Kidney tubule cell (primary cell): Measurements from ENCODE around the gene BFSP2.

Experiments used
- DNase-seq: peaks from one replicate; pipeline ENCODE4 v3.0.0-alpha.2; 2018; ENCODE audit warnings: low spot score

Gene BFSP2

GRCh38 chr3:133383175-133383574 is 16.7 kb upstream of the BFSP2 start:
- peak; percentile 86 for DNase-seq

- no peak for DNase-seq
Measured at GRCh38 chr3:133383741-133384140, 16.1 kb upstream of the BFSP2 start.

- peak; percentile 58 for DNase-seq
Measured at GRCh38 chr3:133384331-133385027, 15.4 kb upstream of the BFSP2 start.

DNA sequence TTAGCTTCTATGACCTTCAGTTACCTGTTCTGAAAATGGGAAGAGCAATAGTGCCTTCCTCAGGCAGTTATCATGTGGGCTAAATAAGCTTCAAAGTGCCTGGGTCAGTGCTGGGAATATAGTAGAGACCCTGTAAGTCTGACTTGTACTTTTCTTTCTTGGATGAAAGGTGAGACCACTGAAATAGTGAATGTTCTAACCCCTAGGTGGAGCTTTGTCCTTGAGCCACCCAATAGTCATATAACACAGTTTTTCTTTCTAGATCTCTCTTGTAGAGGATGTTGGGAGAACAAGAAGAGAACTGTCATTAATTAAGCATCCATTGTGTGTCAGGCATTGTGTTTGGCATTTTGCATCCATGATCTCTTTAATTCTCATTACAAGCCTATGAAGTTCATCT is 13.0 kb upstream of the BFSP2 start:
- no peak for DNase-seq

DNA sequence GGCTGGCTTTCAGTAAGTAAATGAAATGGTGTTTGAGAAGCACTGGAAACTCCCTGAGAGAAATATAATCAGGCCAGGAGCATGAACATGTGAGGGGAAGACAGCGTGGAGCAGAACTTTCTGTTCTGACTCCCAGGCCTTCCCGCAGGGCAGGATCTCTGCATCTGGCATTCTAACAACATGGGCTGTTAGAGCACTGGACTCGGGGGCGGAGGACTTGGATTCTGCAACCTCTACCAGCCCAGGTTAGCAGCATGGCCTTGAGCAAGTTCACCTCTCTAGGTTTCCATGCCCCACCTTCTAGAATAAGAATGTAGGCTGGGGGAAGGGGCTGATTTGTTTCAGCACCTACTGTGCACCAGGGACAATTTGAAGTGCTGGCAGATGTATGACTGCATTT is 12.5 kb upstream of the BFSP2 start:
- no peak for DNase-seq

DNA sequence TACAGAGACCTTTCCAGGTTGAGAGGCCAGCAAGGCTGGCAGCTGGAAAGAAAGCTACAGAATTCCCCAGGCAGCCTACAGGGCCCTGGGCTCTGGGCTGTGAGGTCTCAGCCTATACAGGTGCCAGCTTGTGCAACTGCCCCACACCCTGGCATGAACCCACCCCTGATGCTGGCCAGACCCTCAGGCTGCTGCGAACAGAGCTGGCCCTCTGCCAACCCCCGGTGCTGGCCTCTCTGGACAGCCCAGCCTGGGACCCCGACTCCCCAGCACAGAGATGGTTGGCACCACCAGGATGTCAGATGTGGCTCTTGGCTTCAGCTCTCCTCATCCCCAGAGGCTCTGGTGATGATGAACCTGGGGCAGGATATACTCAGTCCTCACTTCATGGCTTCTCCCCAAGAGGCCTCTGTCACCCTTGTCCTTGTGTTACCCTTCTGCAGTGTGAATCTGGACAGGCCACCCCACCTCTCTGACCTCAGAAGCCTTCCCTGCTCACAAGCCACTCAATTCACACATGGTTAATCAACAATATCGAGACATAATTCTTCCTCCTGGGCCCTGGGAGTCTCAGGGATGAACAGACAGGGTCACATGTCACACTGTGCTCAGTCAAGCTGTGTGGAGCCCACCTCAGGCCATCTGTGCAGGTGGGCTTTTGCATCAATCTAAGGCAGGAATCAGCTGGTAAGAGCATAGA is 11.0 kb upstream of the BFSP2 start:
- DNase-seq: peak; percentile 52

DNA sequence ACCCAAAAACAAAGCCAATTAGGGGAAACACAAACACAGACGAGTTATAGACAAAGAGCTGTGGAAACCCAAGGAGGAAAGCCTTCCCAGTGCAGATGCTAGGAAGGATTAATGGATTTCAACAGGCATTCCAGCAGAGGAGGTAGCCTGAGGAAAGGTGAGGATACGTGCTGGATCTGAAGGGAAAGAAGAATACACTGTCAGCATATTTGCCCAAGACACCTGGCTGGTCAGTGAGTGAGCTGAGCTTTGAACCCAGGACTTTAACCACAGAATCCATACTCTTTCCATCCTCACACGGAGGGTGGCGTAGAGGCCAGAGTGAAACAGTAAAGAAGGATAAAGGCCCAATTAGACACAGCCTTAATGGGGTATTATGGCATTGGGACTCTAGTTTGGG is 9.1 kb upstream of the BFSP2 start:
- DNase-seq: no peak

GRCh38 chr3:133393204-133393603 is 6.7 kb upstream of the BFSP2 start:
- peak; percentile 25 for DNase-seq

DNA sequence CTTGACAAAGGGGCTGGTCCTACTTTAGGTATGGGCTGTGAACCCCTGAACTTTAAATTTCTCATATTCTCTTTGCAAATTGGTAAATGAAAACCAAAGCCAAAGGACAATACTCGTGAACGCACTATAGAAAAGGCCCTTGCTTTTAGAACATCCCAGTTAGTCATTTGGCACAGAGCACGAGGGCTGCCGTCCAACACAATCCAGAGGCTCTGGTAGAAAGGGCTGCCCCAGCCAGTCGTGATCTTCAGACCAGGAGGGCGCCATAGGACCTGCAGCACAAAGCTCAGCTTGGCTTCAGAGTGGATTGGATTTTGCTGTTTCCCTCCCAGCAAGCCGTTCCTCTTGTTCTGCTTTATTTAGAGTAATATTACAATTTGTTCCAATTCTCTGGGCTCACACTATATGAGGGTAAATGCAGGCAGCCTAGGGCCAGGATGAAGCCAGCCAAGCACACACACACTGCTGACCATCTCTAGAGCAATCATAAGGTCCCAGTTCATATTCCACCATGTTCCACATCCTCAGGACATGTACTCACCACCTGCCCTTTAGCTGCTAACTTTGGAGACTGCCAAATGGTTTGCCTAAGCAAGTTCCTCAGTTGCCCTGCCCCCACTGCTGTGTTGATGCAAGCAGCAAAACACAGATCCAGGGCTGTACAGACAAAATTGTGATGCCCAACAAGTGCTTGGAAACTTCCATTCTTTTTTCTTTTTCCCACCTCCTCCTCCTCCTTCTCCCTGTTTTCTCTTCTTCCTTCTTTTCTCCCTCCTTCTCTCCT is 6.0 kb upstream of the BFSP2 start:
- no peak for DNase-seq

GRCh38 chr3:133394561-133395311 is 5.1 kb upstream of the BFSP2 start:
- no peak for DNase-seq

GRCh38 chr3:133396906-133397305 is 3.0 kb upstream of the BFSP2 start:
- DNase-seq: no peak

GRCh38 chr3:133401374-133402135 is 1.7 kb downstream of the BFSP2 start:
- no peak for DNase-seq

- DNase-seq: no peak
Measured at GRCh38 chr3:133404920-133405319, 5.1 kb downstream of the BFSP2 start.

GRCh38 chr3:133408366-133408765 is 8.5 kb downstream of the BFSP2 start:
- no peak for DNase-seq

- DNase-seq: peak; percentile 41
Measured at GRCh38 chr3:133408961-133409360, 9.1 kb downstream of the BFSP2 start.

- DNase-seq: peak; percentile 58
Measured at GRCh38 chr3:133410191-133410892, 10.5 kb downstream of the BFSP2 start.

DNA sequence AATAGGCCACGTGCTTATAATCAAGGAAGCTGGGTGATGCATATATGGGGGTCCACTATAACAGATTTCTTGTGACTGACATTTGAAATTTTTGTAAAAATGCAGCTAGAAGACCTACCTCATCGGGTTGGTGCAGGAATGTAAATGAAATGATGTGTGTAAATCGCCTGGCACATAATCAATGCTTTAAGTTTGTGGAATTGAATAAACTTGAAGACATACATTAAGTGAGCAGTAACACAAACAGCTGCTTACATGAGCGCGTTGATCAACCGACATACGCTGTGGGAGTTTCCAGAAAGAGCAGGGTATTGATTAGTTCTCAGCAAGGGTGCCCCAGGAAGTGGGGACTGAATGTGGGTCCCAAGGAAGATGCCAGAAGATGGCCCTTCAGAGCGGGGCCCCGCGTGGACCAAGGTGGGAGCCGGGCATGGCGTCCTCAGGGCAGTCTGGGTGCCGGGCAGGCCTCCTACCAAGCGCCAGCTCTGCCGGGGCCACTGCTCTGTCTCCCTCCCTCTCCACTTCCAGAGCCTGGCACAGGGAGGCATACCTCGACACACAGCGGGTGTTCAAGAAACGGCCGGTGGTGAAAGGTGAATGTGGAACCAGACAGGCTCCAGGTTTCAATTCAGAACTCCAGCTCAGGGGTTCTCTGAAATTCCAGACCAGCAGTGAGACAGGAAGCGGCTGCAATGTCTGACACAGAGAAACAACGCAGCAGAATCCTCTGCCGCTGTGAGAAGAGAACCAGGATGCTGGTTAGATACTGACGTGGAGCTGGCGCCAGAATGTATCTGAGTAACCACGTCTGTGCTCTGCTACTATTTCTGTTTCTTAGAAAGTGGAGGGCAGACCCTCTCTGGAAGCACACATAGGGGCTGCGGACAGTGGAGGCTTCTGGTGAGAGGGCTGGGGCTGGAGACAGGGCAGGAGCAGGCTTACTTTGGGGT is 12.6 kb downstream of the BFSP2 start:
- no peak for DNase-seq

DNA sequence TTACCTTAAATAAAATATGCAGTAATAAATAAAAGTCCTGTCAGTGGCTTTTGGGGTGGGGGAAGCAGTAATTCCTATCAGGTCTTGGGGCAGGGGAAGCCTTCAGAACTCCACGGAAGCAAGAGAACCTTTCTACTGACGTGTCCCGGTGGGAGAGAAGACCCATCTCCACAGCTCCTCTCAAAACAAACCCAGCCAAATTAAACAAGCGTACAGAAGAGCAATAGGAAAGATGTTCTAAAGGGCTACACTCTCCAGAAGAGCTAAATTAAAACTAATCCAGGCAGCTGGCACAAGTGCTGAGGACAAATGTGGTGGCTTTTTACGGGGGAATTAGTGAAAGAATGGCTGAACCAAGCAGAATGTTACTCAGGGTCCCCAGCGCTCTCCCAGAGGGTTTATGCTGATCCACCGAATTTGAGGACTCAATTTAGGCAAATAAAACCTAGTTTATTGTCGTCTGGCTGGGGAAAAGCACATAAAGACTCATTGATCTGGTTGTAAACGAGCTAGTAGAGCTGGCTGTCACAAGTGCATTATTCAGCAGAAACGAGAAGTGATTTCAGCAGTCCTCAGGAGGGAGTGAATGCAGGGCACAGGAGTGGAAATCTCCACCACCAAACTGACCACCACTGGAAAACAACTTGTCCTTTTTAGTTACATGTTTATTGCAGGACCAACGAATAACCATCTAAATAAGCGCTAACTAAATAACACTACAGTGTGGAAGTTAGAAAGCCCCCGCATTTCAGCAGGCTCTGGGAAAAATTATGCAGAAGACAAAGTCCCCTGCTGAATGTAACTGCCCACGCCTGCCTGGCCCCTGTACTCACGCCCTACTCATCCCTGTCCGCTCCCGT is 13.5 kb downstream of the BFSP2 start:
- DNase-seq: no peak

DNA sequence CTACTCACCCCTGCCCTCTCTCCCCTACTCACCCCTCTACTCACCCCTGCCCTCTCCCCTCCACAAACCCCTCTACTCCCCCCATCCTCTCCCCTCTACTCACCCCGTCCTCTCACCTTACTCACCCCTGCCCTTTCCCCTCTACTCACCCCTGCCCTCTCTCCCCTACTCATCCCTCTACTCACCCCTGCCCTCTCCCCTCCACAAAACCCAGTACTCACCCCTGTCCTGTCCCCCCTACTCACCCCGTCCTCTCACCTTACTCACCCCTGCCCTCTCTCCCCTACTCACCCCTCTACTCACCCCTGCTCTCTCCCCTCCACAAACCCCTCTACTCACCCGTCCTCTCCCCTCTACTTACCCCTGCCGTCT is 14.2 kb downstream of the BFSP2 start:
- no peak for DNase-seq
